GM12892 (cell line): ENCODE measurements around the gene CRIP3.

ENCODE experiments used
- DNase-seq: peaks from one replicate; pipeline ENCODE4 v3.0.0; 2011; ENCODE audit not compliant: insufficient read length
- FAIRE-seq: peaks from 2 replicates; lab custom pipeline; 2011; peaks lifted over from hg19 to GRCh38; lab: Jason Lieb, UNC
- POLR2A ChIP-seq: IDR thresholded peaks from 2 replicates; pipeline ENCODE4 v1.6.1; 2011; ENCODE audit warnings: low read depth, low read length, control low read depth
- POLR2AphosphoS5 ChIP-seq: IDR thresholded peaks from 2 replicates; pipeline ENCODE4 v1.6.1; 2011; ENCODE audit warnings: low read depth, low read length, control low read depth
- TAF1 ChIP-seq: IDR thresholded peaks from 2 replicates; pipeline ENCODE4 v1.6.1; 2011; ENCODE audit warnings: low read depth, mild to moderate bottlenecking, control low read depth, low read length, borderline replicate concordance

The CRIP3 gene

DNA sequence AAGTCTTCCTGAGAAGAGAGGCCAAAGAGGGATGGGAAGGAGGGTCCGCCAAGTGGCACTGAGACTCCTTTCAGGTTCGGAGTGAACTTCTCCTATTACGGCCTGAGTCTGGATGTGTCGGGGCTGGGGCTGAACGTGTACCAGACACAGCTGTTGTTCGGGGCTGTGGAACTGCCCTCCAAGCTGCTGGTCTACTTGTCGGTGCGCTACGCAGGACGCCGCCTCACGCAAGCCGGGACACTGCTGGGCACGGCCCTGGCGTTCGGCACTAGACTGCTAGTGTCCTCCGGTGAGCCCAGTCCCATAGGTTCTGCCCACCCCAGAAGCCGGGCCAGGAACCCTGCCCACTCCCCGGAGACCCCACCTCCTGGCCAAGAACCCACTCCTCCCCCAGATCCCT is 6.5 kb downstream of the CRIP3 start:
- FAIRE-seq = no peak
- TF ChIP-seq POLR2AphosphoS5 (no peak), TAF1 (no peak), POLR2A (no peak)

DNA sequence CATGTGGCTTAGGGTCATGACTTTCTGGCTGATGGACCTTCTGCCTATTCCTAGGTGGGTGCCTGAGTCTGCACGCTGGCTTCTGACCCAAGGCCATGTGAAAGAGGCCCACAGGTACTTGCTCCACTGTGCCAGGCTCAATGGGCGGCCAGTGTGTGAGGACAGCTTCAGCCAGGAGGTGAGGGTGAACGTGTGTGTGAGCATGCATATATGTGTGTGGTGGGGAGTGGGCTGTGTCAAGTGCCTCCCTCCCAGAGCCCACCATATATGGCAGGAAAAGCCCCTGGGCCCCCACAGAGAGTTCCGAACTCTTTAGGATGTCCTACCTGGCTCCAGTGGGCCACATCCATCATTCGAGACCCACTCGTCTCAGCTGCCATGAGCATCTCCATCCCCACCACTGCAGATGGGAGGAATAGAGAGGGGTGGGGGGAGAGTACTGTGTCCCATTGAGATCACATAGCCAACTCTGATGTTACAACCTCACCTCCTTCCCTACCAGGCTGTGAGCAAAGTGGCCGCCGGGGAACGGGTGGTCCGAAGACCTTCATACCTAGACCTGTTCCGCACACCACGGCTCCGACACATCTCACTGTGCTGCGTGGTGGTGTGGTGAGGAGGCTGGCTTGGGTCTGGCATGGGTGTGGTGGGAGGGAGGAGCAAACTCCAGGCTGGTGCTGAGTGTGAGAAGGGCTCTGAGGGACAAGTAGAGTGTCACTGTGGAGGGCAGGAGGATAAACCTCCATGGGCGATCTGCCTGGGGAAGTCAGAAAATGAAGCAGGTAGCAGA is 7.3 kb downstream of the CRIP3 start:
- no peak for DNase-seq
- TF ChIP-seq POLR2AphosphoS5 = no peak
- TF ChIP-seq POLR2A = no peak
- no peak for TF ChIP-seq TAF1
- FAIRE-seq = no peak

More for the DNA sequence above, 6.5 kb downstream of the CRIP3 start:
- DNase-seq = no peak

- DNase-seq = no peak
- no peak for TF ChIP-seq POLR2AphosphoS5
- no peak for TF ChIP-seq TAF1
- FAIRE-seq = no peak
Measured at GRCh38 chr6:43299338-43300293, 9.0 kb downstream of the CRIP3 start.

DNA sequence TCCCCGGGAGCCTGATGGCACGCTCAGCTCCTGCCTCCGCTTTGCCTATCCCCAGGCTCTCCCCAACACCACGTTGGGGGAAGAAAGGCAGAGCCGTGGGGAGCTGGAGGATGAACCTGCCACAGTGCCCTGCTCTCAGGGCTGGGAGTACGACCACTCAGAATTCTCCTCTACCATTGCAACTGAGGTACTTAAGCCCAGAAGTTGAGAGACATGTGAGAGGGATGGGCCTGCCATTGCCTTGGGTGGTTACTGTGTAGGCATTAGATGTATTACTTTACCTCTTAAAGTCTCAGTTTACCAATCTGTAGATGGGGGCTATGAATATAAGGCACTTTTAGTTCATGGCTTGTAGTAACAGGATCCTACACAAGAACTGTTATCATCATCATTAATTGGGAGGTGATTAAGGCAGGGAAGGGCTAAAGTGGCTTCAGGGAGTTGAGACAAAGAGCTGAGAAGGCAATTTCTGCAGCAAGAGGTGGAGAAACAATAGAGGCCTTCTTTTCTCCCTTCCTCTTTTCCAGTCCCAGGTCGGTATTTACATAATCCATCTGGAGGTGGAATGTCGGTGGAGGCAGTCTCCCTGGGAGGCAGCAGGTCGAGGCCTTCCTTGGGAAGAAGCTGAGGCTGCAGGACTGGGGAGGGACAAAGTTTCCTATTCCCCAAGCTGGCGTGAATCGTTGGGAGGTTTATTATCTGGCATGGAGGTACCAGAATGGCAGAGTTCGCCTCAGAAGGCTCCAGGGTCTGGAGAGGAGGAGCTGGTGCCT is 9.9 kb downstream of the CRIP3 start:
- no peak for DNase-seq
- no peak for FAIRE-seq
- TF ChIP-seq POLR2A (no peak), POLR2AphosphoS5 (no peak), TAF1 (no peak)

DNA sequence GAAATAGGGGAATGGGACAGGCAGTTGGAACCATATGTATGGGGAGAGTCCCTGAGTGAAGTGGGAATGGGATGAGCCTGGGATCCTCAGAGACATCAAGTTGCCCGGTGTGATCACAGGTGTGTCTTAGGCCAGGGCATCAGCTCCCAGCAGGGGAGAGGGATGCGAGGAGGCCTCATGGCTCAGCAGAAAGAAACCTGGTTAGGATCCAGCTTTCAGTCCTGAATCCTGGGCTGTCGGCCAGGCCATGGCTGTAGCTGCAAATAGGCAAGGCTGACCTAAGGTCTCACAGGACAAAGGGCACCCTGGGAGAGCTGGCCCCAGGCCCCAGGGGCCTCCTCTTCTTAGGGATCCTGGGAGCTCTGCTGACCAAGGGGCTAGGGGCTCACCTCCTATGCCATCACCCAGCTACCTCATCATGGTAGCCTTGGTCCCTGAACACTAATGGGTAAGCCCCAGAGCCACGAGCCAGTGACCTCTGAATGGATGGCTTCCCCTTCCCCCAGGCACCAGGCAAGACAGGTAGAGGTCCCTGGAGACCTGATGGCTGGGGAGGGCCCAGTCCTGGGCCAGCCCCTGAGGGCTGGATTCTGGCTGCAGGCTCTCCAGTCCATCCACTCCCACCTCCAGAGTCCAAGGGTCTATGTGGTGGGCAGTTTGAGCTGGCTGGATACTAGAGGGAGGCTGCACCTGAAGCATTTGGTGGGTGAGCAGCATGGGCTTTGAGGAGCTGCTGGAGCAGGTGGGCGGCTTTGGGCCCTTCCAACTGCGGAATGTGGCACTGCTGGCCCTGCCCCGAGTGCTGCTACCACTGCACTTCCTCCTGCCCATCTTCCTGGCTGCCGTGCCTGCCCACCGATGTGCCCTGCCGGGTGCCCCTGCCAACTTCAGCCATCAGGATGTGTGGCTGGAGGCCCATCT is 10.7 kb downstream of the CRIP3 start, which contains the start of gene SLC22A7:
SLC22A7 (plus strand) TSS at position 617 of the 921 bp plus-strand sequence; CDS start at position 716, 99 bp downstream.
- TF ChIP-seq POLR2AphosphoS5 (no peak), POLR2A (no peak), TAF1 (no peak)
- FAIRE-seq (no peak), DNase-seq (no peak)

- DNase-seq (no peak), FAIRE-seq (no peak)
- TF ChIP-seq TAF1 = no peak
- TF ChIP-seq POLR2A = no peak
- TF ChIP-seq POLR2AphosphoS5 = no peak
Measured at GRCh38 chr6:43296780-43297497, 11.7 kb downstream of the CRIP3 start.

GRCh38 chr6:43295456-43295855 is 13.2 kb downstream of the CRIP3 start:
- no peak for DNase-seq
- no peak for TF ChIP-seq TAF1
- TF ChIP-seq POLR2AphosphoS5 = no peak
- no peak for TF ChIP-seq POLR2A

GRCh38 chr6:43294536-43294935 is 14.1 kb downstream of the CRIP3 start:
- FAIRE-seq (no peak), DNase-seq (no peak)
- TF ChIP-seq TAF1 (no peak), POLR2AphosphoS5 (no peak), POLR2A (no peak)

More at GRCh38 chr6:43295456-43295855, 13.2 kb downstream of the CRIP3 start:
- no peak for FAIRE-seq

GRCh38 chr6:43293698-43294097 is 14.9 kb downstream of the CRIP3 start:
- TF ChIP-seq TAF1 (no peak), POLR2AphosphoS5 (no peak), POLR2A (no peak)
- FAIRE-seq (no peak), DNase-seq (no peak)
